Measurements from ENCODE around the gene HDAC11.

DNA sequence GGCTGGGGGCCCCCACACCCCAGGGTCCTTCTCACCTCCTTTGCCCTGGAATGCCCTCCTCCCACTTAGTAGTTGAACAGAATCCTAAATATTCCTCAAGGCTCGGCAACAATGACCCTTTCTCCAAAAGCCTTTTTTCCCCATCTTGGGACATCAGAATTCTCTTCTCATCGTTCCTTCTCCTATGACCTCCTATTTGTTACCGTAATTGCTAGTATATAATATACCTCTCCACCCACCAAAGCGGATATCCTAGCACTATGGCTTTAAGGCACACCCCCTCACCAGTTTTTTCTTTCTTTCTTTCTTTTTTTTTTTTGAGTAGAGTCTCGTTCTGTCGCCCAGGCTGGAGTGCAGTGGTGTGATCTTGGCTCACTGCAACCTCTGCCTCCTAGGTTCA, 16.8 kb downstream of the HDAC11 start:
- TF ChIP-seq, protein P1, sequence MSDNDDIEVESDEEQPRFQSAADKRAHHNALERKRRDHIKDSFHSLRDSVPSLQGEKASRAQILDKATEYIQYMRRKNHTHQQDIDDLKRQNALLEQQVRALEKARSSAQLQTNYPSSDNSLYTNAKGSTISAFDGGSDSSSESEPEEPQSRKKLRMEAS (CRISPR knock-in tag; IDR thresholded peaks at IDR 0.05) = no peak
- TF ChIP-seq TCF7L2 (IDR thresholded peaks at IDR 0.05; ENCODE audit: low read depth, low read length) (no peak), SP2 (IDR thresholded peaks at IDR 0.05; ENCODE audit: extremely low read depth, low read depth, low read length, poor library complexity, severe bottlenecking) (no peak), NFYB (IDR thresholded peaks at IDR 0.05; ENCODE audit: extremely low read depth, insufficient read length) (no peak), ZFX (CRISPR knock-in tag; IDR thresholded peaks at IDR 0.05) (no peak), FOXM1 (IDR thresholded peaks at IDR 0.05; ENCODE audit: low read depth) (no peak), FOXM1 (CRISPR knock-in tag; IDR thresholded peaks at IDR 0.05; ENCODE audit: low read depth) (no peak), HDAC2 (IDR thresholded peaks at IDR 0.05) (no peak), BDP1 (IDR thresholded peaks at IDR 0.05; ENCODE audit: insufficient read depth, insufficient read length) (no peak), ZNF239 (CRISPR knock-in tag; IDR thresholded peaks at IDR 0.05) (no peak), SMARCA4 (IDR thresholded peaks at IDR 0.05) (no peak), POLR2AphosphoS5 (IDR thresholded peaks at IDR 0.05; ENCODE audit: control insufficient read depth, insufficient read depth, low read depth, low read length) (no peak), RFX5 (IDR thresholded peaks at IDR 0.05; ENCODE audit: low read depth, low read length) (no peak)
- TF ChIP-seq, protein P2, sequence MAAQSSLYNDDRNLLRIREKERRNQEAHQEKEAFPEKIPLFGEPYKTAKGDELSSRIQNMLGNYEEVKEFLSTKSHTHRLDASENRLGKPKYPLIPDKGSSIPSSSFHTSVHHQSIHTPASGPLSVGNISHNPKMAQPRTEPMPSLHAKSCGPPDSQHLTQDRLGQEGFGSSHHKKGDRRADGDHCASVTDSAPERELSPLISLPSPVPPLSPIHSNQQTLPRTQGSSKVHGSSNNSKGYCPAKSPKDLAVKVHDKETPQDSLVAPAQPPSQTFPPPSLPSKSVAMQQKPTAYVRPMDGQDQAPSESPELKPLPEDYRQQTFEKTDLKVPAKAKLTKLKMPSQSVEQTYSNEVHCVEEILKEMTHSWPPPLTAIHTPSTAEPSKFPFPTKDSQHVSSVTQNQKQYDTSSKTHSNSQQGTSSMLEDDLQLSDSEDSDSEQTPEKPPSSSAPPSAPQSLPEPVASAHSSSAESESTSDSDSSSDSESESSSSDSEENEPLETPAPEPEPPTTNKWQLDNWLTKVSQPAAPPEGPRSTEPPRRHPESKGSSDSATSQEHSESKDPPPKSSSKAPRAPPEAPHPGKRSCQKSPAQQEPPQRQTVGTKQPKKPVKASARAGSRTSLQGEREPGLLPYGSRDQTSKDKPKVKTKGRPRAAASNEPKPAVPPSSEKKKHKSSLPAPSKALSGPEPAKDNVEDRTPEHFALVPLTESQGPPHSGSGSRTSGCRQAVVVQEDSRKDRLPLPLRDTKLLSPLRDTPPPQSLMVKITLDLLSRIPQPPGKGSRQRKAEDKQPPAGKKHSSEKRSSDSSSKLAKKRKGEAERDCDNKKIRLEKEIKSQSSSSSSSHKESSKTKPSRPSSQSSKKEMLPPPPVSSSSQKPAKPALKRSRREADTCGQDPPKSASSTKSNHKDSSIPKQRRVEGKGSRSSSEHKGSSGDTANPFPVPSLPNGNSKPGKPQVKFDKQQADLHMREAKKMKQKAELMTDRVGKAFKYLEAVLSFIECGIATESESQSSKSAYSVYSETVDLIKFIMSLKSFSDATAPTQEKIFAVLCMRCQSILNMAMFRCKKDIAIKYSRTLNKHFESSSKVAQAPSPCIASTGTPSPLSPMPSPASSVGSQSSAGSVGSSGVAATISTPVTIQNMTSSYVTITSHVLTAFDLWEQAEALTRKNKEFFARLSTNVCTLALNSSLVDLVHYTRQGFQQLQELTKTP (IDR thresholded peaks at IDR 0.05; ENCODE audit: low read depth in 1 of 2, partially characterized antibody in 2 of 2) = no peak

Measured in K562 (cell line).